AG04449 (cell line): ENCODE data around the gene NDUFB7.
"Not testable (repeated sequence)": the region's sequence is repeated elsewhere in the genome, so short reads cannot be mapped to it uniquely, and the experiment has no call there.

Source experiments
- CTCF ChIA-PET: fragments of 350-600 bp; formaldehyde crosslinking; extraction: SDS; loops from one replicate; lab custom pipeline; 2021; ENCODE audit warnings: antibody characterized with exemption; lab: Yijun Ruan, JAX
- POLR2A ChIA-PET: fragments of 400-600, 350-600 bp; formaldehyde crosslinking; extraction: SDS; loops from one replicate; lab custom pipeline; 2020; ENCODE audit warnings: antibody characterized with exemption, inconsistent platforms; lab: Yijun Ruan, JAX
- DNase-seq: peaks from one replicate; pipeline ENCODE4 v3.0.0-alpha.2; 2010; ENCODE audit warnings: low read depth, low spot score
- H3K4me3 ChIP-seq: 2 replicates; pipeline ENCODE4 v1.5.1; 2011; ENCODE audit warnings: low read depth, mild to moderate bottlenecking, control low read depth, low read length
- TF ChIP-seq, protein P1 (sequence below): IDR thresholded peaks from one replicate; pipeline ENCODE4 v1.5.1; 2011; ENCODE audit warnings: mild to moderate bottlenecking, moderate library complexity, low read length, control low read depth, inconsistent platforms; ENCODE audit not compliant: insufficient read depth; ENCODE audit errors: missing control alignments

The NDUFB7 gene

DNA sequence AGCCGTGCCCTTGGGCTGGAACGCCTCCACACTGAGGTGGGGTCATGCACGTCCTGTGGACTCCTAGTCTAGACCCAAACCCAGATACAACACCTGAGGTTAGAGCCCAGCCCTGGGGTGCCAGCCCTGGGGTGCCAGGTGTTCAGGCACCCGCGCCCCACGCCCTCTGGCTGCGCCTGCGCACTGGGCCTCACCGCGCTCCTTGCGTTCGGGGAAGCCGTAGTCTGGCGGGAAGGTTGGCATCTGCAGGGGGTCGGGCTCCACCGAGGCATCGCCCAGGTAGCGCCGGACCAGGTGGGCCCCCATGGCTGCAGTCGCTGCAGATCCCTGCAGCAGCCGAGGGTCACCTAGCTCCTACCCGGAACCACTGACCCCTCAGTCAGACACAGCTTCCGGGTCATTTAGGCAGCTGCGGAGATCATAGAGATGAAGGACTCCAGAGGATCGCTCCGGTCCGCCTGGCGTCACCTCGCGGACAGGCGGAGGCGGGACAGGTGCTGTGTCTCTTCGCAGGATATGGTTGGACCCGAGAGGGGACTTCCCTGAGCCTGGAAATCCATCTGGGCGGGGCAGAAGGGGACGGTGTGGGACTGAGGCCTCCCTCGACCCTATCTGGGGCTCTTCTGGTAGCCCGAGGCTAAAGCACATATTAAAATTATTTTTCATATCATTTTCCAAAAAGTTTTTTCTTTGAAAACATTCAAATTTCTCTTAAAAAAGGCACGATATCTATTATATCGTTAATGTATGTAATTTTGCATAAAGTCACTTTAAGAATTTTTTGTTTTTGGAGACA is at the start of gene NDUFB7:
Gene NDUFB7 (minus strand): TSS at position 372 of the 796 bp plus-strand sequence. CDS start 66 bp downstream, at position 306.
- ChIA-PET POLR2A (interaction anchor here (1.0 to 1.8 kb wide), 2 partner anchors 54 to 118 kb away, joined by 4 to 6 read pairs; partner anchors contain the start of genes DNAJB1 and ZNF333), CTCF (interaction anchor here (0.6 to 10.6 kb wide), 14 partner anchors 10 to 435 kb away, joined by 3 to 247 read pairs (median 6); partner anchors contain the start of genes ASF1B, CLEC17A and ZNF333)
- peak within 1 kb of the TSS; percentile 99 for H3K4me3 ChIP-seq
- DNase-seq = peak; percentile 72
- TF ChIP-seq, protein P1, sequence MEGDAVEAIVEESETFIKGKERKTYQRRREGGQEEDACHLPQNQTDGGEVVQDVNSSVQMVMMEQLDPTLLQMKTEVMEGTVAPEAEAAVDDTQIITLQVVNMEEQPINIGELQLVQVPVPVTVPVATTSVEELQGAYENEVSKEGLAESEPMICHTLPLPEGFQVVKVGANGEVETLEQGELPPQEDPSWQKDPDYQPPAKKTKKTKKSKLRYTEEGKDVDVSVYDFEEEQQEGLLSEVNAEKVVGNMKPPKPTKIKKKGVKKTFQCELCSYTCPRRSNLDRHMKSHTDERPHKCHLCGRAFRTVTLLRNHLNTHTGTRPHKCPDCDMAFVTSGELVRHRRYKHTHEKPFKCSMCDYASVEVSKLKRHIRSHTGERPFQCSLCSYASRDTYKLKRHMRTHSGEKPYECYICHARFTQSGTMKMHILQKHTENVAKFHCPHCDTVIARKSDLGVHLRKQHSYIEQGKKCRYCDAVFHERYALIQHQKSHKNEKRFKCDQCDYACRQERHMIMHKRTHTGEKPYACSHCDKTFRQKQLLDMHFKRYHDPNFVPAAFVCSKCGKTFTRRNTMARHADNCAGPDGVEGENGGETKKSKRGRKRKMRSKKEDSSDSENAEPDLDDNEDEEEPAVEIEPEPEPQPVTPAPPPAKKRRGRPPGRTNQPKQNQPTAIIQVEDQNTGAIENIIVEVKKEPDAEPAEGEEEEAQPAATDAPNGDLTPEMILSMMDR = peak; percentile 93

- TF ChIP-seq, protein P1 = no peak
- H3K4me3 ChIP-seq = no peak overlapping the region
- POLR2A ChIA-PET = no interaction called here
- CTCF ChIA-PET = no interaction called here
- DNase-seq = no peak
Observed at GRCh38 chr19:14619404-14619803, 47.5 kb upstream of the NDUFB7 start.

DNA sequence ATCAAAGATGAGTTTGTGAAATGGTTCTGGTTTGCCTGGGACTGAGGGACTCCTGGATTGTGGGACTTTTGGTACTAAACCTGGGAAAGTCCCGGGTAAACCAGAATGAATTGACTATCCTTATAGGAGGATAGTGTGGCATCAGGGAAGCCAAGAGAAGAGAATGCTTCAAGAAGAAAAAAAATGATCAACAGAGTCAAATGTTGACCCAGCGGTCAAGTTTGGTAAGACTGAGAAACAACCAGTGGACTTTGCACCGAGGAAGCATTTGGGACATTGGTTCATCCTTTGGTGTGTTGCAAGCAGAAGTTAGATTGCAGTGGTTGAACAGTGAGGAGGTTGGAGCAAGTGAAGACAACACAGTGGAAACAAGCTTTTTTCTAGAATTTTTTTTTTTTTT is 44.5 kb upstream of the NDUFB7 start:
- ChIA-PET CTCF (no interaction called here), POLR2A (no interaction called here)
- H3K4me3 ChIP-seq = no peak overlapping the region
- DNase-seq = no peak
- TF ChIP-seq, protein P1 = no peak

GRCh38 chr19:14615623-14616022 is 43.8 kb upstream of the NDUFB7 start:
- no peak for DNase-seq
- POLR2A ChIA-PET = no interaction called here
- H3K4me3 ChIP-seq = no peak overlapping the region
- CTCF ChIA-PET = no interaction called here
- TF ChIP-seq, protein P1 = no peak

DNA sequence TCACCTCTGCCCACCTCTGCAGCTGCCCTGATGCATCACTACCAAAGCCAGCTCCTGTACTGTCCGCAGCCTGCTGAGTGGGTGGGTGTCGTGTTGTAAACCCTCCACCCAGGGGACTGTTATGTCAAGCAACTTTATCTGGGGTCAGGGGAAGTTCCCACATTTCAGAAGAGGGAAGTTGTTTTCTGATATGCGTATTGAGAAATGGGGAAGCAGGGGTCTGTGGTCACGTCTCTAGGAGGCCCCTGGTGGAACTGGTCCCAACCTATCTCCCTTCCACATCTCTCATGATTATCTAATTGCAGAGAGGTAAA is 42.2 kb upstream of the NDUFB7 start:
- TF ChIP-seq, protein P1 = no peak
- no peak for DNase-seq
- POLR2A ChIA-PET = no interaction called here
- no peak overlapping the region for H3K4me3 ChIP-seq
- CTCF ChIA-PET = no interaction called here

GRCh38 chr19:14613399-14614098 is 41.7 kb upstream of the NDUFB7 start:
- CTCF ChIA-PET, POLR2A ChIA-PET, H3K4me3 ChIP-seq, DNase-seq: not testable (repeated sequence)
